Bronchial epithelial cell (primary cell): ENCODE results near the gene ATOSB. TPM values are rescaled to one million over a fixed set of nuclear protein-coding genes. Genes with fewer than 3 reads are reported as not detected.

Source experiments
- DNase-seq: peaks from one replicate; pipeline ENCODE4 v3.0.0-alpha.2; 2010; ENCODE audit warnings: low read depth
- FAIRE-seq: peaks from 2 replicates; lab custom pipeline; 2011; peaks lifted over from hg19 to GRCh38; lab: Jason Lieb, UNC
- H3K27me3 ChIP-seq: 2 replicates; pipeline ENCODE4 v1.5.1; 2011; ENCODE audit warnings: low read length; ENCODE audit not compliant: control insufficient read depth, insufficient read depth
- H3K36me3 ChIP-seq: 2 replicates; pipeline ENCODE4 v1.5.1; 2011; ENCODE audit warnings: low read length; ENCODE audit not compliant: control insufficient read depth, insufficient read depth
- H3K4me3 ChIP-seq: 2 replicates; pipeline ENCODE4 v1.5.1; 2011; ENCODE audit warnings: mild to moderate bottlenecking, low read depth, low read length, control low read depth
- total RNA-seq: library from RNA; depleted of rRNA; stranded (reverse); fragments of >200 nt; gene quantifications from 2 replicates; pipeline ENCODE4 v1.2.1, GENCODE V29; 2014
- TF ChIP-seq, protein P1 (sequence below): IDR thresholded peaks from 2 replicates; pipeline ENCODE4 v1.5.1; 2011; ENCODE audit warnings: mild to moderate bottlenecking, moderate library complexity, low read length, control low read depth, inconsistent platforms; ENCODE audit not compliant: insufficient read depth, severe bottlenecking

Gene ATOSB
- total RNA-seq, 1 donor from 2014 or later, result 10.3 TPM

DNA sequence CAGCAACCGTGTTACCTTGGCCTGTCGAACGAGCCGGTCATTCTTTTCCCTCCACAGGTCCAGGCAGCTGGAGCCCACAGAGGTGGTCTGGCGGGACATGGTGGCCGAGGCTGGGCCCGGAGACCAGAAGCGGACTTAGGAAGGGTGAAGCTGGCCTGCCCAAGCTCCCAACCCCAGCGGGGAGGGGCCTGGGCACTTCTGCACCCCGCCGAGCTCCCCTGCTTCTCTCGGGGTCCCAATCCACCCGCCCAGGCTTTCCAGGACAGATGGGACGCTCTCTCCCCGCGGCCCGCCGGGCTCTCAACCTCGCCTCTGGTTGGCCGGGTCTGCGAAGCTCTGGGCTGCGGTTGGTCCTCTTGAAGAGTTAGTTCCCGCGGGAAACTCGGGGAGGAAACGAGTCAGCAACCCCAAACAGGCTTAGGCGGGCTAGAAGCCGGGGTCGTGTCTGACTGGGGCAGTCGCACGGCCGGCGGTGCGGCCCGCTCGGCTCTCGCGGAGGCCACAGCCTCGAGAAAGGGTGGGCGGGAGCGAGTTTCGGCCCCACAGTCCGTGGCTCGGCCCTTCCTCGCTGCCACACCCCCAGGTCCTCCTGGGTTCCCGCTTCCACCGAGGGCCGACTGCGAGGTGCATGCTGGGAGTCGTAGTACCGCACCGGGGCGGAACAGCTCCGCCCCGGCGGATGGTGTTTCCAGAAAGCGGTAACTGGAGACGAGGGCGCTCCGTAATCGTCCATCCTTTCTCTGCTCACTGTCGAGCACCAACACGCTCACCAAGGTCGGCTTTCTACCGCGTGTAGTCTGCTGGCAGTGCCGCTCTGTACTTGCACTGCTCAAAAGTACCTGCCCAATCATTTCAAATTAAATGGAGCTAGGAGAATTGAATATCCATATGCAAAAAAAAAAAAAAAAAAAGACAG, 36.0 kb downstream of the ATOSB start, which contains the start of gene FANCG:
Gene FANCG, minus strand, starts transcription at position 517 of the 916 bp plus-strand sequence. Its CDS starts 418 bp downstream, at position 99.
- DNase-seq, result peak; percentile 88
- H3K27me3 ChIP-seq, result no peaks in the 10 kb centered on the region
- H3K4me3 ChIP-seq, result peak within 1 kb of the TSS; percentile 77
- FAIRE-seq, result no peak
- H3K36me3 ChIP-seq, result peaks cover 2% of the 10 kb centered on the region
- TF ChIP-seq, protein P1, sequence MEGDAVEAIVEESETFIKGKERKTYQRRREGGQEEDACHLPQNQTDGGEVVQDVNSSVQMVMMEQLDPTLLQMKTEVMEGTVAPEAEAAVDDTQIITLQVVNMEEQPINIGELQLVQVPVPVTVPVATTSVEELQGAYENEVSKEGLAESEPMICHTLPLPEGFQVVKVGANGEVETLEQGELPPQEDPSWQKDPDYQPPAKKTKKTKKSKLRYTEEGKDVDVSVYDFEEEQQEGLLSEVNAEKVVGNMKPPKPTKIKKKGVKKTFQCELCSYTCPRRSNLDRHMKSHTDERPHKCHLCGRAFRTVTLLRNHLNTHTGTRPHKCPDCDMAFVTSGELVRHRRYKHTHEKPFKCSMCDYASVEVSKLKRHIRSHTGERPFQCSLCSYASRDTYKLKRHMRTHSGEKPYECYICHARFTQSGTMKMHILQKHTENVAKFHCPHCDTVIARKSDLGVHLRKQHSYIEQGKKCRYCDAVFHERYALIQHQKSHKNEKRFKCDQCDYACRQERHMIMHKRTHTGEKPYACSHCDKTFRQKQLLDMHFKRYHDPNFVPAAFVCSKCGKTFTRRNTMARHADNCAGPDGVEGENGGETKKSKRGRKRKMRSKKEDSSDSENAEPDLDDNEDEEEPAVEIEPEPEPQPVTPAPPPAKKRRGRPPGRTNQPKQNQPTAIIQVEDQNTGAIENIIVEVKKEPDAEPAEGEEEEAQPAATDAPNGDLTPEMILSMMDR, result peak; percentile 13

DNA sequence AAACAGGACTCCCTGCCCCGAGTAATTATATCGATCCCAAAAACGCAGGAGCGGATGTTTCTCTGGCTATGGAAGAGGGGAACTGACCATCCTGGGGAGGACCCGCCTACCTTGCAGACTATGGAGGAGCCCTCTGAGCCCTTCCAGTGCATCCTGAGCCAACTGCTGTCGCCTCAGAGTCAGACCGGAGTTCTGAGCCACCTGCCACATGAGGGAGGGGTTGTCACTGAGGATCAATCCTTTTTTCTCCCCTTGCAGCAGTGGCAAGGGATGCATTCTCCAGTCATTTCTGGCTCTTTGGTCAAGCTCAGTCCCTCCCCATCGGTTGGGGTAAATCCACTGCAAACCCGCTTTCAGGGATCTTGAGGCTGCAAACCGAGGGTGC, 36.6 kb downstream of the ATOSB start:
- peaks cover 2% of the 10 kb centered on the region for H3K36me3 ChIP-seq
- DNase-seq (no peak), FAIRE-seq (no peak)
- TF ChIP-seq, protein P1, result no peak
- H3K27me3 ChIP-seq, result no peaks in the 10 kb centered on the region
- peak overlapping the region; percentile 77 for H3K4me3 ChIP-seq

DNA sequence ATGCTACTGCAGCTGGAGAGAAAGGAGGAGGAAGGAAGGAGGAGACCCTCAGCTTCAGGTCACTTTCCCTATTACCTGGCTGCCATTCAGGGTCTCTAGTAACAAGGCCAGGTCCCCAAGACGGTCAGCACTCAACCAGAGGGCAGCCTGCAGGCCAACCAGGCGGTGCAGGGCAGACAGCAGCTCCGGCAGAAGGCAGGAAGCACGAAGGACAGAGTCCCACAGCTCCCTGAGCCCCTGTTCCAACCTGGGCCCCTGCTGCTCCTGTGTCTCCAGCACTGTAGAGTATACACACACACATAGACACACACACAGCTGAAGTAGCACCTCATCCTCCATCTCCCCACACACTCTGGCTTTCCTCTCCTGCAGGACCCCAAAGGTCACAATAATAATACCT, 37.6 kb downstream of the ATOSB start:
- Histone ChIP-seq H3K36me3 (peaks cover 2% of the 10 kb centered on the region), H3K27me3 (no peaks in the 10 kb centered on the region), H3K4me3 (no peak overlapping the region)
- TF ChIP-seq, protein P1, result no peak
- FAIRE-seq, result no peak
- no peak for DNase-seq

DNA sequence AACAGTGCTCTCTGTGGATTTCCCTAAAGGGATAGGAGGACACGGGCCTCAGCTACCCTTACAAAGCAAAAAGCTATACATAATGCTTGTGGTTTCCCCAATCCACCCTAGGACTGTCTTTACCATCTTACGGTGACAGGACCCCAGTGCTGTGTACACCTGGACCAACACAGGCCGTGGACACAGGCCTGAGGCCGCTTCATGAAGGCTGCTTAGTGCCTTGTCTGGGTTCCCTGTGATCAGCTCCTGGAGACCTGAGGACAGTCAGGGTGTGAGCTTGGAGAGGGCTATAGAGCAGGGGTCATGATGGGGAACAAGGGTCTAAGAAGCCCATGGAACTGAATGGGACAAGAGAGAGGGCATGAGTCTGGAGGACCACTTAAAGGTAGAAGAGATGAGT, 38.8 kb downstream of the ATOSB start:
- Histone ChIP-seq H3K36me3 (peaks cover 2% of the 10 kb centered on the region), H3K27me3 (no peaks in the 10 kb centered on the region), H3K4me3 (no peak overlapping the region)
- DNase-seq, result no peak
- no peak for FAIRE-seq
- TF ChIP-seq, protein P1, result no peak

DNA sequence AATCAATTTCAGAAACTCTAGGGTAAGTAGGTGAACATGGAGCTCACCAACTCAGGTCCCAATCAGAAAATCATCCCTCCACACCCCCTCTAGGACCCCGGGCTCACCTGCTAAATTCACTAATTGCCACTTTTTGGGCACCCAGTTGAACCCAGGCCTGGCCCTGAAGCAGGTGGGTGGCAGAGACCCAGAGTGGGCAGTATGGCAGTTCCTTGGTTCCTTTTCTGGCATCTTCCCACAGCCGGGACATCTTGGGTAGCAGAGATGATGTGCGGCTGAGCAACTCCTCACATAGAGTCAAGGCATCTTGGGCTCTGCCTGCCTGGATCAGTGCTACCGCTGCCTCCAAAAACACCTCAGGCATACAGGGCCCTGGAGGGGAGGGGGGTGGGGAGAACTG, 40.3 kb downstream of the ATOSB start:
- FAIRE-seq (no peak), DNase-seq (no peak)
- TF ChIP-seq, protein P1, result no peak

More for the DNA sequence above, 40.3 kb downstream of the ATOSB start:
- Histone ChIP-seq H3K36me3 (peaks cover 3% of the 10 kb centered on the region), H3K27me3 (no peaks in the 10 kb centered on the region), H3K4me3 (no peak overlapping the region)
